HG02610 (cell line): ENCODE data around the gene HLTF.

ENCODE experiments used
- ATAC-seq: cut with Tn5 transposase; IDR thresholded peaks from one replicate; pipeline ENCODE4 v1.9.1; 2021; ENCODE audit warnings: mild to moderate bottlenecking, moderate library complexity; ENCODE audit not compliant: unreplicated experiment

The HLTF gene

DNA sequence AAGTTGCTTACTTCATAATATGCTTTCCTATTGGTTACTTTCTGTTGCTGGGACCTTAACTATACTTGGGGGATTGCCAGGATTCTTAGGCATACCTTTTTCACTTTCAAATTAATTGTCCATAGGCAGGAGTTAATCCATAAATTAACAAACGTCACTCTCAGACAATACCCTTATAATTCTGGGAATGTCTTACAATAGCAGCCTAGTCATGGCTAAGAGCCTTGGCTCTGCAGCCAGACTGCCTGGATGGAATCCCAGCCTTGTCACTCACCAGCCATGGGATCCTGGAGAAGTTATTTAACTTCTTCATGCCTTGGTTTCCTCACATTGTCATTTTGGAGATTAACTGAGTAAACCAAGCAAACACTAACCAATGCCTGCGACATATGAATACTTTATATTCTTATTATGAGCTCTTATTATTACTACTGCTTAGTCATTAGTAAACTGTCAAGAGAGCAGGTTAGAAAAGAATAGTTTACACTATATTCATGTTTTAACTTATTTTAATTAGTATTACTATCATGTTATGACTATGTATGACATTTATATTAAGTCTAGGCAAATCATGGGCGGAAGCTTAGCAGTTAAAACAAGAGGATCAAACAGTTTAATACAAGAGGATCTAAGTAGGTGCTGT lies 66.0 kb downstream of the HLTF start:
- no peak for ATAC-seq

DNA sequence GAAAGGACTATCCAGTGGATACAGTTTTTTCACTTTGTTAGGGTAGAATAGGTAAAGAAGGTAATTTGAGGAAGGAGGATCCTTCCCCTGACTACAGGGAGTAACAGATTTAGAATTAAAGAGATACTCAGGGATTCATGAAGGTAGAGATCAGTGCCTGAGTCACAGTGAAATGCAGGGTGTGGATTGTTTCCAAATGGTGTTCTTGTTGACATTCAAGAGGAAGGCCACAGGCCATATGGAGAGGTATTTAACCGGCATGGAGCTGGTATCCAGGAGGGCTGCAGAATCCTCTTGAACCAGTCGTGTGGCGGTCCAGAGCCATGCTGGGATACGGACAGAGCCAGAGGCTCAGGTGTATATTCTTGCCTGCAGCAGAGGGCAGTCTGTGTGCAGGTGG lies 66.8 kb downstream of the HLTF start:
- ATAC-seq = no peak

DNA sequence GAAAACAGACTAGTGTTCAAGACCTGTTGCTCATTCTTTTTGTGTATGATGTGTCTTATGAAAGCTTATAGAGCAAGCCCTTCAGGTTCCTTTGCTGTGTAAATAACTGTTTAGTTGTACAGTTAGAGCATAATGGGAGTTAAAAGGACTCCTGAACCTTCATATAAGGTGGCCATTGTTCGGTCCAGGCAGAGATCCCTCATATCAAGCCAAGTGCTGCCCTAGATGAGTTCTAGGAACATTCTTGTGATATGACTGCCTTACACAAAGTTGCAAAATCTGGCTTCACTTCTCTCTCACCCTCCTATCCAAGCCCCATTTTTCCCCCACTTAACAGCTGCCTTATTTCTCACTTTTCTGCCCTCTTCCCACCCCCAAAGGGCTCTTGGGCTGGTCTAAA lies 68.1 kb downstream of the HLTF start:
- ATAC-seq = no peak

DNA sequence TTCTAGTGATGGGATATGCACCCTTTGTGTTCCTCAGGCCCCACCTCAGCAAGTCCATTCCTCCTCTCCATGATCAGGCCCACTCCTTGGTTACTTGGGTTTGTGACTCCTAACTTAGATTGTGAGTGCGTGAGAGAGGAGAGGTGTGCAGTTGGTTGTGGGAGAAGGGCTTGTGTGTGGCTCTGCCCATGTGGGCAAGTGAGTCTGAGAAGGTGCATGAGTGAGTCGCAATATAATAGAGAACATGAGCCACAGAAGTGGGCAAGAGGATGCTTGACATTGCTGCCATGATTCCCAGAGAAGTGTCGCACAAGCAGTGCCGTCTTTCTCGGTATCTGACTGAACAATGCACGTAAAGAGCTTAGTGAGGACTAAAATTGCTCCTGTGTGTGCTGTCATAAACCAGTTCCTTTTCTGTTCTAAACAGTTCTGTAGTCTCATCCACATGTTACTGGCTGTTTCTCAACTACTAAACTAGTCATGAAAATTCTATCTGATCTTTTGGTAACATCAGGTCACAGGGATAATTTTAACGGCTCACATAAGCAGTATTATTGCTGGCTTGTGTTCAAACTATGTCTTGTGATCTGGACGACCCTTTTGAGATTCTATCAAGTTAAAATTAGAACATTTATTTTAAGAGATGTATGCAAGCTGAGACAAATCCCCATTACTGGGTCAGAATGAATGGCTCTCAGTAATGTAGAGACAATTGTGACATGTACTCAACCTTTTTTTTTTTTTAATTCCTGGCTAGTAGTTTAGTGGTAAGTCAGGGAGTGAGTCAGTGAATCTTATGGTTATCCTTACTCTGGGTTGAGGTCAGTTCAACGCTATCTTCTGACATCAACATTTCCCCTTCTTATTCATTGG lies 69.4 kb downstream of the HLTF start:
- ATAC-seq = no peak

DNA sequence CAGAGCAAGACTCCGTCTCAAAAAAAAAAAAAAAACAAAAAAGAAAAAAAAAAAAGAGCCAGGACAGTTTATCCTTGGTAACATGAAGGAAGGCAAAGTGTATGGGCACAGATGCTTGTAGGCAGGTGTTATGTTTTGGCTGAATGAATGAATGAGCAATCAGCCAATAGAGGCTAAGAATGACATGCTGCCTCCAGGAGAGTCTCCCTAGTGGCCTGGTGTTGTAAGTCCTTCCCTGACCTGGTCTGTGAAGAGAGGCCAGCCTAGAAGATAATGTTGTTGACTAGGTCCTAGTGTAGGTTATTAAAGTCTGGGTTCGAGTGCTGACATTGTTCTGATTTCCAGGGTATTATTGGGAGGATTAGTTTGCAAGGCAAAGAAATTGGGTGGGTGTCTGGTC lies 70.1 kb downstream of the HLTF start:
- no peak for ATAC-seq

DNA sequence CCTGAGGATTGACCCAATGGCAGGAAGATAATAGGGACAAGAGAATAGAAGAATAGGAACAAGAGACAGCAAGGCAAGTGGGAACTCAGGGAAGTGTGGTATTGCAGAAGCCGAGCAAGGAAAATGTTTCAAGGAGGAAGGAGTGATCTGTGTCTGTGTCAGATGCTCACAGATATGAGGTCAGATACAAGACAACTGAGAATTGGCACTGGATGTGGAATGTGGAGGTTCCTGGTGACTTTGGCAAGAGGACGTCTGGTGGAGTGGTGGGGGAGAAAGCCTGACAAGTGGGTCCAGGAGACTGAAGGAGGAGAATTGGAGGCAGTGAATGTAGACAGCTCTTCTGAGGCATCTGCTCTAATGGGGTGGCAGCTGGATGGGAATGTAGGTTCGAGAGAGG lies 70.9 kb downstream of the HLTF start:
- ATAC-seq = no peak

DNA sequence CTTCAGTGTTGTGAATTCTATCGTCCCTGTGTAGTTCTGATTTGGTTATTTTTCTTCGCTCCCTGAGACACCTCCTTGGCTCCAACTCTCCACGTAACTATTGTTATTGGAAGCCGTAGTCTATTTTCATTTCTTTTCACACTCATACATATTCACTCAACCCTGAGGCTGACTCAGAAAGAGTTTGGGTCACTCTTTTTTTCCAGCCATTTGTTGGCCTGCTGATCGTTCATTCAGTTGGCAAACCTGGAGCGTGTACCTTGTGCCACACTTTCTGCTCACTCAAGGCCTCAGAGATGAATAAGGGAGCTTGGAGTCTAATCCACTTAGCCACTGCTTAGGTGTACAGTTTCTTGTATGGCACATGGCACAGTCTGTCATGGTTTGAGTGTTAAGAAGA lies 72.6 kb downstream of the HLTF start:
- no peak for ATAC-seq

DNA sequence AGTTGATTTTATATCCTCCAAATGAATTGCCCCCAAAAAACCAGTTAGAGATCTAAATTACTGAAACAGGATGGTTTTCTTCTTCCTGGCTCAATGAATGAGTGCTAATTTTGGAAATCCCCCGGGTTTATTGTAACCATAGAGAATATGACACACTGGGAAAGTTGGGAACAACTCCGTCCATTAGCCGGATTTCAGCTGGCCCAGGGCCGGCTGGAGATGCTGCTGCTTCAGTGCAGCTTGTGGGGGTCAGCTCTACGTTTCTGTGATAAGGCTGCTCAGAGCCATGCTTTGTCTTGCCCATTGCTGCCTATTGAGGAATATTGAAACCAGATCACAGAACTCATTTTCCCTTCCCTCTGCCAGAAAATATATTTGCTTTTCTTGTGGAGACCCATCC lies 74.7 kb downstream of the HLTF start:
- ATAC-seq = no peak

DNA sequence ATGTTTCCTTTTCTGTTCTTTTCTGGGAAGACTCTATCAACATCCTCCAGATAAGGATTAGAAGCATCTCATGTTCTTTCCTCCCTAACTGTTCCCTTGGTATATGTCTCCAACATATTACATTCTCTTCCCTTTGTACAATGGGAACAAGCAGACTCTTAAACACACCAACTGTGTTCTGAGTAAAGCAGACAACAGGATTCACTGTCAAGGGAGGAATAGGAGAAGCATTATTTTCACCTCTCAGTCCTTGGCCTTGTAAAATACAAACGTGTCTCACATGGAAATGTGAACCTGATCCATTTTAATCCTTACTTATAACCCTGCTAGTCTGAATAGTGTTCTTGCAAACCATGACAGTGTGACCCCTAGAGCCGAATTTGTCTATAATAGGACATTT lies 75.4 kb downstream of the HLTF start:
- no peak for ATAC-seq

DNA sequence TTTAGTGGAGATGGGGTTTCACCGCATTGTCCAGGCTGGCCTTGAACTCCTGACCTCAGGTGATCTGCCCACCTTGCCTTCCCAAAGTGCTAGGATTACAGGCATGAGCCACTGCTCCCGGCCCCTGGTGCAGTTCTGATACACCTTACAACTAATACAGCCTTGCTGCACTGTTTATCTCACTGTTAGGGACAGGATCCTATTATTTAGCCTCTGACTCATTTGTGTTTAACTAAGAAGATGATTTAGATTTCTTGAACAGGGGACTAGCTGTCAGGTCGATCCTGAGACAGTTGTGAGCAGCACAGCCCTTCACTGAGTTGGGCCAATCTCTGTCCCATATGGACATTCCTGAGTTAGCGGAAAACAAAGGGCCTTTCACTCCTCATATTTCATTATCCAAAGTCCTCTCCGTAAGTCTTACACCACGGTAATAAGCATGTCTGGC lies 75.8 kb downstream of the HLTF start:
- no peak for ATAC-seq

DNA sequence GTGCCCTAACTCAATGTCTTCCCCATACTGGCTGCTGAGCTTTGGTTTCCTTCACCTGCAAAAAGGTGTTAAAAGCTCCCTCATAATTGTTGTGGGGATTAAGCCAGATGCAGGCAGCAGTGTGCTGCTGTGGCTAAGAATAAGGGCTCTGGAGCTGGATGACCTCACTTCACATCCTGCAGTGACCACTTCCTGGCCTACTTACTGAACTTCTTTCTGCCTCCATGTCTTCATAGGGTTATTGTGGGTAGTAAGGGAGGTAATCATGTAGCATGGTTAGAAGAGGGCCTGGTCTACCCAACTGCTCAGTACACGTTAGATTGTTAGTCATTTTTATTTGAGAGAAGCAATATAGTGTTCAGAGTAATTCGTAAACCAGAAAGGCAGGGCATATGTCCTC lies 76.6 kb downstream of the HLTF start:
- ATAC-seq = peak; percentile 91

DNA sequence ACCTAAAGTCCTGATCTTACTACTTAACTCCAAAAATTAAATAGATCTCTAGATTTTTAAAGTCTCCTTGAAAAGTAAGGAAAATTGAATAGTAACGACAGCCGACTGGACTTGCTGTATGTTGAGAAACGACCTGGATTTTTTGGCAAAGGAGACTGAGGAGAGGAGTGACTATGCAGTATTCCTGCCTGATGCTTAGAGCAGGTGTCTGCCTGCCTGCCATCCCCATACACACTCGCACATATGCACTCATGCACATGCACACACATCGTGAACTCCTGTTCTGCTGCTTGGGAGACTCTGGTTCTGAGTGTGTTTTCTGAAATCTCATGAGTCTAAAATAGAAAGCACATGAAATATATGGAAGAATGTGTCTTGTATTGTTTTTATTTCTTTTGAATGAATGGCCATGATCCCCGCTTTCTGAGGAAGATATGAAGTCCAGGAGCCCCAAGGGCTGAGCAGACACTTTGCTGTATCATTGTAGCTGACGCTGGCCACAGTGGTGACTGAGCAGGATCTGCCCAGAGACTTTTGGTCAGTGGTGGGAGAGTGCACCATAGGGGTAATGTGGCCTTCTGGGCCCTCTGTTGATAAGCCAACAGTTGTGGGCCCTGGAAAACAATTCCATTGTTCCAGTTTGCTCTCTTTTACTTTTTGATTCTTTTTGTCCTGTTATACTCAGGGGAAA lies 78.6 kb downstream of the HLTF start:
- ATAC-seq = no peak

DNA sequence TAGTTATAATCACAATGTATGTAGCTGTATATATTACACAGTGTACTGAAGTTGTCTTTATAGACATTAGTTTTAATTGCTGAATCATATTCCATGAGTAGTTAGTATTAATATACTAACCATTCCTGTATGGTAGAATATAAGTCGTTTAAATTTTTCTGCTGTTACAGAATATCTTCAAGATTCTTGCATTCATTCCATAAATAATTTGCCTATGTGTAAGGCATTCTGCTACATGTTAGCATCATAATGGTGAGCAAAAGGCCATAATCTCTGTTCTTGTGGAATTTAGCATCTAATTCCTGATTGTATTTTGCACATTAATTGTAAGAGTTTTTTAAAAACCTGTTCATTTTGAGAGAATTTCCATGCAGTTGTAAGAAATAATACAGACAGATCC lies 80.9 kb downstream of the HLTF start:
- no peak for ATAC-seq

DNA sequence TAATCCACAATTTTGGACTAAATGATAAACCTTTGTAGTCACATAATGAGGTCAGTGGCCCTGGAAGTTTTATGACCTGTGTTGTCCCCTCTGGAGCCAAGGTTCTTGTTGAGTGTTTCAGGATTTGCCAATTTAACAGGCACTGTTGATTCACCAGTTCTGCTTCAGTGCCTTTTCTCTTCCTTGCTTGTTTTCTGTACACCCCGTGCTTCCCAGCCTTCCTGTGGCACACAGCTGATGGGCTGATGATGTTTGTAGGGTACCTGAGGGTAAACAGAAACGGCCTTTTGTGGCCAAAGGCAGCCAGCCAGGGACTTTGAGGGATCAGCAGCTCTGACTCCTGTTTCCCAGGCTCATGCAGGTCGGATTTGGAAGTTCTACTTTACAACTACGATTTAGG lies 81.7 kb downstream of the HLTF start:
- no peak for ATAC-seq

DNA sequence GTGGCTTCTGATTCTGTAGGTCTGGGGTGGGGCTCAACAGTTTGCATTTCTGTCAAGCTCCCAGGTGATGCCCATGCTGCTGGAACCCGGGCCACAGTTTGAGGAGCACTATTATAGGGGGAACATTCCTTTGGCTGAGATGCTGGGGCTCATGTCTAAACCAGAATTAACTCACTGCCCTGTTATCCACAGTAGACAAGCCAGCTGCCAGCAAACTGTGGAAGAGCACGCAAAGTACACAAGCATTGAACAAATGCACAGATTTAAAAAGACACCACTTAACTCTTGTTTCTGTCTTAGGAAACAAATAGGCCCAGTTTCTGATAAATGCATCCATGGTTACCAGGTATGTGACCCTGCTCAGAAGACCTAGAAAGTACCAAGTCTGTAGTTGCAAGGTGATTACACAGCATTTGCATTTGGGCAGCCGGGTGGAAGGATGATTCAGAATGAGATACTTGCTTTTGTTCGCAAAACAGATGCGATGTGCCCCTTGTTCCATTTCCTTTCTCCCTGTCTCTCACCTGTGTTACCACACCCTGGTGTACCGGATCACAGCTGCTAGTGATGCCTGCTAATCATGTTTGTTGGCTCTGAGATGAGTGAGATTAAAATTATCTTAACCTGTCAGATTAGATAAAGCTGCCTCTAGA lies 82.6 kb downstream of the HLTF start:
- ATAC-seq = peak; percentile 86

DNA sequence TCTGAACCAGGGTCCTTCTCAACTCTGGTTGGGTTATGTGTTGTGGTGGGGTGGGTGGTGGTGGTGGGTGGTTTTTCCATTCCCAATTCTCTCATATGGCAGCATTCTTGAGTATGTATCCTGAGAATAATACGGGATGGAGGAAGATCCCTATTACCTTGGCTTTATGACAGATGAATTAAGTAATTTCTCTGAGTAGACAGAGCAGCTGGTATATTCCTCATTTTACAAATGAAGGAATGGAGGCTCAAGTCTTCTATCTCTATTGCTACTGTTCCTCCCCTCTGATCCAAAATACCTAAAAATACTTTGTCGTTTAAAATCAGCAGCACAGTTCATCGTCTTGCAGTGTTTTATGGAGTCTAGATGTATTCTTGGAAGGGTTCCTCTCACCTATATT lies 84.6 kb downstream of the HLTF start:
- ATAC-seq = no peak

DNA sequence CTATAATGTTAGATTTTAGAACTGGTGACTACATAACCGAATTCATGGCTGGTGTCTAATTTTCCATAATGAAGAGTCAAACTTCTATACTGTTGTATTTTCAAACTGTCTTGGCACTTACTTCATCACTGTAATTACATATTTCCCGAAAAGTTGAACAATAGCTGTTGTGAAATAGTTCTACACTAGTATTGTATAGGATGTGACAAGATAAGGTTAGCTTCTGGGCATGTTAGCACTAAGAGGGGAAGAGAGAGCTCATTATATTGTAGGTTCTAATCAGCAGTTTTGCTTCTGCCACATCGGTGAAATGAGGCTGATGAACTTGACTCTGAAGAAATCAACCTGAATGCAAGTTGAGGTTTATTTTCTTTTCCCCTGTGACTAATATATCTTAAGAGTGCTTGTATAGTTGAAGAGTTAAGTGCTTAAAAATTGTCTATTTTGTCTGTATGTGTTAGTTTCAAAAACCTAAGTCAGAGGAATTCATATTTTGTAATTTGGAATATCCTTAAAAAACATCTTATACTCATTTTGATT lies 86.1 kb downstream of the HLTF start:
- ATAC-seq = no peak

DNA sequence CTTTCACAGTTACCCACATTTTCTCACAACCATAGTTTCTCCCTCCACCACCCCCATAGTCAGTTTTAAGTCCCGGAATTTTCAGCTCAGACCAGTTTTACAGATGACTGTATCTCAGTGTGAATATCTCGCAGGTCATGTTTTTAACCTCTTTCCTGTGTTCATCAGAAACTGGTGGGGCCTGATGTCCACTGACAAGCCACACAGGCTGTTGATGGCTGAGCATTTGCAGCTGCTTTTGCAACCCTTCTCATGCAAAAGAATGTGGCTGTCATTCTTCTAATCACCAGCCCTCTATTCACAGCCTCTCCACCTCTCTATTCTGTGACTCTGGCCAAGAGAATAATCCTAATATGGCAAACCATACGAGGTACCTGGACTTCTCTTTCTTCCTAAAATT lies 86.5 kb downstream of the HLTF start:
- peak; percentile 50 for ATAC-seq

DNA sequence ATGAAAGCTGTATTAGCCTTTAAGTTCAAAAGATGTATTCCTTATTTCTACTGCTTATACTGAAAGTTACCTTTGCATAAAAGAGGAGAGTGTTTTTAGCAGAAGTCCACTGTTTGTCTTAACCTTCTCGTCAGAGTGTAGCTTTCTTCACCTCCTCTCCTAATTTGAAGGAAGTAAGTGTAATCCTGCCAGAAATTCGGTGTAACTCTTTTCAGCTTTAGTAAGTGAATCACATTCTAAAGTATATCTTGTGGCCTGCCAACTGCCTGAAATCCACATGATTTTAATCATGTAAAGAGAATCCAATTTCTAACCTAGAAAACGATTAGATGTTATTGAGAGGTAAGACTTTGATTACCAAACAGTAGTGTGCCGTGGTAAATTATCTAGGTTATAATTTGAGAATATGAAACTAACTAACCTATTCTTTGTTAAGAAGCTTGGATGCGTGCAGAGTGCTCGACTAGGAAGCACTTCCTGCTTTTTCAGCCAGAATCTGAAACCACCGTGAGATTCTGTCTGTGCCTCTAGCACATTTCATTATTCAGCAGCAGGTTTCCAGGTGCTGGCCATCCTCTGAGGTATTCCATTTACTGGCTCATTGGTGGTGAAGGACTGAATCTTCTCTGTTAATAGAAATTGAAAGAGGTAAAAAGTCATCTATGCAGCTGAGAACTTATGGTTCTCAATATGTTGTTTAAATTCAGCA lies 87.5 kb downstream of the HLTF start:
- peak; percentile 35 for ATAC-seq

DNA sequence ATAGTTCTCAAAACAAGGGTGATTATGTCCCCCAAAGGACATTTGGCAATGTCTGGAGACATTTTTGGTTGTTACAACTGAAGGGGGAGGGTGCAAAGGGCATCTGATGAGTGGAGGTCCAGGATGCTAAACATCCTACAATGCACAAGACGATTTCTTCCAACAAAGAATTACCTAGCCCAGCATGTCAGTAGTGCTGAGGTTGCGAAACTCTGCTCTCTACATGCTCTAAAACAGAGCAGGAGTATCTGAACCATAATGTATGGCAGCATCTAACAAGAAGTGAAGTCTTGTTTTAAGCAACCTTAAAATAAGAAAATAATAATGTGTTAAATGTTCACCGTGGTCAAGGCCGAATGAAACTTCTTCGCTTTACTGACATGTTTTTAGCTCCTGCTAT lies 88.0 kb downstream of the HLTF start:
- ATAC-seq = no peak

DNA sequence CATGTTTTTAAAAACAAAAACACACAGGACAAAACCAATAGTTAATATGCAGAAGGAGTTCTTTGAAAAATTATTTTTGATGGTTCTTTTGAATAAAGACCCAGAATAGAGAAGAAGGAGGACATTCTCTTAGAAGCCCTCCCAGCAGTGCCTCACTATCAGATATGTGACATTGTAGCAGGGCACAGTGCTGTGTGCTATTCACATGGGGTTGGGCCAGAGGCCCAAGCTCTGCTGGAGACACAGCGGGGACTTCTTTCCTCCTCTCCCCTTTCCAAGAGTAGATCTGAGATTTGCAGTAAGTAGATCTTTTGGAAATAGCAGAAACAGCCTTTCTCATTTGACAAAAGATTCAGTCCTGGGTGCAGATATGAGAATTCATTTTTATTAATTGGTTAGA lies 88.7 kb downstream of the HLTF start:
- no peak for ATAC-seq
